Esophagus muscularis mucosa (tissue), 4 donors: ENCODE measurements around the gene ALS2CL.

Source experiments
- EP300 ChIP-seq: sonication (generic); formaldehyde crosslinking; IDR thresholded peaks from one replicate; pipeline ENCODE4 v1.6.1; 2017; ENCODE audit warnings: antibody characterized with exemption
- POLR2A ChIP-seq: fragments of 450-650 bp; IDR thresholded peaks from one replicate; pipeline ENCODE4 v1.6.1; 2017; ENCODE audit warnings: antibody characterized with exemption, moderate library complexity, mild to moderate bottlenecking, low read depth
- TF ChIP-seq, protein P1 (sequence below), 3 experiments: fragments of 200-600 bp in 2 of 3; fragments of 450-650 bp in 1 of 3; sonication (generic) in 2 of 3; IDR thresholded peaks; one replicate each; pipeline ENCODE4 v1.5.1; 2017 to 2019; ENCODE audit warnings: antibody characterized with exemption in 3 of 3, mild to moderate bottlenecking in 2 of 3, moderate library complexity in 1 of 3

- TF ChIP-seq POLR2A = no peak
- TF ChIP-seq, protein P1, sequence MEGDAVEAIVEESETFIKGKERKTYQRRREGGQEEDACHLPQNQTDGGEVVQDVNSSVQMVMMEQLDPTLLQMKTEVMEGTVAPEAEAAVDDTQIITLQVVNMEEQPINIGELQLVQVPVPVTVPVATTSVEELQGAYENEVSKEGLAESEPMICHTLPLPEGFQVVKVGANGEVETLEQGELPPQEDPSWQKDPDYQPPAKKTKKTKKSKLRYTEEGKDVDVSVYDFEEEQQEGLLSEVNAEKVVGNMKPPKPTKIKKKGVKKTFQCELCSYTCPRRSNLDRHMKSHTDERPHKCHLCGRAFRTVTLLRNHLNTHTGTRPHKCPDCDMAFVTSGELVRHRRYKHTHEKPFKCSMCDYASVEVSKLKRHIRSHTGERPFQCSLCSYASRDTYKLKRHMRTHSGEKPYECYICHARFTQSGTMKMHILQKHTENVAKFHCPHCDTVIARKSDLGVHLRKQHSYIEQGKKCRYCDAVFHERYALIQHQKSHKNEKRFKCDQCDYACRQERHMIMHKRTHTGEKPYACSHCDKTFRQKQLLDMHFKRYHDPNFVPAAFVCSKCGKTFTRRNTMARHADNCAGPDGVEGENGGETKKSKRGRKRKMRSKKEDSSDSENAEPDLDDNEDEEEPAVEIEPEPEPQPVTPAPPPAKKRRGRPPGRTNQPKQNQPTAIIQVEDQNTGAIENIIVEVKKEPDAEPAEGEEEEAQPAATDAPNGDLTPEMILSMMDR (IDR thresholded peaks at IDR 0.05) = no peak
- TF ChIP-seq EP300 = no peak
Measured at GRCh38 chr3:46672349-46672695, 21.2 kb downstream of the ALS2CL start.
